Measurements from ENCODE around the gene FAT1. TPM values are rescaled to one million over a fixed set of nuclear protein-coding genes. Genes with fewer than 3 reads are reported as not detected.

Gene FAT1
- total RNA-seq, 4 donors from 2014 or later = 73.1 to 95.6 (median 76.5) TPM

DNA sequence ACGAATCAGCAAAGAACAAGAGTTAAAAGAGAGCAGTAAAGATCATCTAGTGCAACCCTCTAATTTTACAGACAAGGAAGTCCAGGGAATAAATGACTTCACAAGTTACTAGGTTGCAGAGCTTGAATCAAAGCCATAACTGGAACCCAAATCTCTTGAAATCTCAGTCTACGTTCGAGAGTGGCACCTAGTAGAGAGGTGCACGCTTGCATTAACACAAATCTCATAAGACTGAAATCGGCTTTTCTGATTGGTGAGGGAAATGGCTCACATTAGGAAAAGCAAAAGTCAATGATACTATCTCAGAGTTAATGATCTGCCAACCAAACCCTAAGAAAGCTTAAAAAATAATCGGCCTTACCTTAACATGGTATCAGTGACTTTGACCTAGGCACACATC lies 43.0 kb downstream of the FAT1 start:
- intact Hi-C loops (cut with DNase I) = no loop called here
- Histone ChIP-seq H3K27me3 (no peaks in the 10 kb centered on the region), H3K36me3 (no peaks in the 10 kb centered on the region), H3K27ac (no peak overlapping the region), H3K4me1 (peaks cover 31 to 42% of the 10 kb centered on the region in 2 donors), H3K9me3 (no peaks in the 10 kb centered on the region), H3K4me3 (replicated peaks in 1 of 3) (no peak overlapping the region)
- 86 to 89% methylated on average over 6 of the region's 6 CpGs for WGBS, 2 donors
- DNase-seq = no peak
- TF ChIP-seq POLR2A (IDR thresholded peaks at IDR 0.05) = no peak
- TF ChIP-seq, protein P1, sequence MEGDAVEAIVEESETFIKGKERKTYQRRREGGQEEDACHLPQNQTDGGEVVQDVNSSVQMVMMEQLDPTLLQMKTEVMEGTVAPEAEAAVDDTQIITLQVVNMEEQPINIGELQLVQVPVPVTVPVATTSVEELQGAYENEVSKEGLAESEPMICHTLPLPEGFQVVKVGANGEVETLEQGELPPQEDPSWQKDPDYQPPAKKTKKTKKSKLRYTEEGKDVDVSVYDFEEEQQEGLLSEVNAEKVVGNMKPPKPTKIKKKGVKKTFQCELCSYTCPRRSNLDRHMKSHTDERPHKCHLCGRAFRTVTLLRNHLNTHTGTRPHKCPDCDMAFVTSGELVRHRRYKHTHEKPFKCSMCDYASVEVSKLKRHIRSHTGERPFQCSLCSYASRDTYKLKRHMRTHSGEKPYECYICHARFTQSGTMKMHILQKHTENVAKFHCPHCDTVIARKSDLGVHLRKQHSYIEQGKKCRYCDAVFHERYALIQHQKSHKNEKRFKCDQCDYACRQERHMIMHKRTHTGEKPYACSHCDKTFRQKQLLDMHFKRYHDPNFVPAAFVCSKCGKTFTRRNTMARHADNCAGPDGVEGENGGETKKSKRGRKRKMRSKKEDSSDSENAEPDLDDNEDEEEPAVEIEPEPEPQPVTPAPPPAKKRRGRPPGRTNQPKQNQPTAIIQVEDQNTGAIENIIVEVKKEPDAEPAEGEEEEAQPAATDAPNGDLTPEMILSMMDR (IDR thresholded peaks at IDR 0.05) = no peak

DNA sequence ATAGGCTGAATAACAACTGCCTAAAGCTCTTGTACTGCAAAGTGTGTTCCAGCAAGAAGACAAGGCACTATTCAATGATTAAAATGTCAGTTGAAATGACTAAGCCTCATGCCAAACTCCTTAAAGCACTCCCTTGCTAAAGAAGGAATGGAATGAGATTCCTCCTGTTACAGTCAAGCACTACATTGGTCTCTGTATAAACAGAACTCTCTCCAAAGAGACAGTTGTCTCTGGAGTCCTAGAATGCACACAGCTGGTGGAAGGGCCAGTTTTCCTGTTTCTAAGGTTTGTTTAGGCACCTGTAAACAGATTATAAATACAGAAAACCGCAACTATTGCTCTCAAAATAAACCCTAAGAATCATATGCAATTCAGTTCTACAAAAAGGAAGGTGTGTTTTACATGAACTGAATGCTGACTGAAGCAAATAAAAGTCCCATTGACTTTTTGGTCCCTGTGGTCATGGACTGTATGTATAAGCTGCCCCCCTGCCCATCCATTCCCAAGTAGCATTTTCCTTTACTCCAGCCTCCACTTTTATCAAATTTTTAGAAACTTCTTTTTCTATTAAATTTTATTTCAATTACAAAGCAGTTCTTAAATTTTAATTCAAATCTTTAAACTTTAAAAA lies 47.0 kb downstream of the FAT1 start:
- Histone ChIP-seq H3K4me1 (peaks cover 16 to 17% of the 10 kb centered on the region in 2 donors), H3K36me3 (no peaks in the 10 kb centered on the region), H3K9me3 (no peaks in the 10 kb centered on the region), H3K27me3 (no peaks in the 10 kb centered on the region), H3K27ac (peak overlapping the region; percentile 67 to 86 (median 71)), H3K4me3 (replicated peaks in 1 of 3) (no peak overlapping the region)
- intact Hi-C loops (cut with DNase I) = no loop called here
- TF ChIP-seq POLR2A (IDR thresholded peaks at IDR 0.05) = peak in 1 of 2 donors; percentile 44
- TF ChIP-seq, protein P1 (IDR thresholded peaks at IDR 0.05) = no peak
- WGBS, 2 donors = 7 to 29% methylated on average over 1 of the region's 1 CpG
- no peak for DNase-seq

DNA sequence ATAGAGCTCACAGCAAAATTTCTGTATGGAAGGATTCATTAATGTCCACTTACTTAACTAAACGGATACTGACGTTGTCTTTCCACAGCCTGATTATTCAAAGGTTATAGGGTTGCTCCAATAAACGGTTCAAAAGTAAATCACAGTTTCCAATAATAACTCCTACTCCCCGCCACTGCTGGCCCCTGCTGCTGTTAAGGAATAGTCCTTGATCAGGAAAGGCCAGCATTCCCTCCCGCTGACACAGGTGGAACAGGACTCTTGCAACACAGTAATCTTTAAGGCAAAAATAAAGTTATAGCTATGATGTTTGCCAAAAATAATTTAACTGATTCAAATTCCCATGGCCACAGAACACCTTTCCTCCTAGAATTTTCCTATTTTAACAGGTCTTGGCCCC lies 53.9 kb downstream of the FAT1 start:
- intact Hi-C loops (cut with DNase I) = loop anchor here (5.0 kb wide), 1 partner anchor 48 kb away; no protein-coding TSS in a partner anchor
- no peaks in the 10 kb centered on the region for H3K27me3 ChIP-seq
- H3K9me3 ChIP-seq = no peaks in the 10 kb centered on the region
- DNase-seq = no peak
- TF ChIP-seq, protein P1 (IDR thresholded peaks at IDR 0.05) = no peak
- no peak for TF ChIP-seq POLR2A (IDR thresholded peaks at IDR 0.05)
- H3K4me1 ChIP-seq = peaks cover 0 to 4% of the 10 kb centered on the region in 2 donors
- WGBS, 2 donors = 32% methylated on average over 5 of the region's 5 CpGs
- H3K27ac ChIP-seq = no peak overlapping the region
- H3K36me3 ChIP-seq = no peaks in the 10 kb centered on the region
- H3K4me3 ChIP-seq (replicated peaks in 1 of 3) = no peak overlapping the region

DNA sequence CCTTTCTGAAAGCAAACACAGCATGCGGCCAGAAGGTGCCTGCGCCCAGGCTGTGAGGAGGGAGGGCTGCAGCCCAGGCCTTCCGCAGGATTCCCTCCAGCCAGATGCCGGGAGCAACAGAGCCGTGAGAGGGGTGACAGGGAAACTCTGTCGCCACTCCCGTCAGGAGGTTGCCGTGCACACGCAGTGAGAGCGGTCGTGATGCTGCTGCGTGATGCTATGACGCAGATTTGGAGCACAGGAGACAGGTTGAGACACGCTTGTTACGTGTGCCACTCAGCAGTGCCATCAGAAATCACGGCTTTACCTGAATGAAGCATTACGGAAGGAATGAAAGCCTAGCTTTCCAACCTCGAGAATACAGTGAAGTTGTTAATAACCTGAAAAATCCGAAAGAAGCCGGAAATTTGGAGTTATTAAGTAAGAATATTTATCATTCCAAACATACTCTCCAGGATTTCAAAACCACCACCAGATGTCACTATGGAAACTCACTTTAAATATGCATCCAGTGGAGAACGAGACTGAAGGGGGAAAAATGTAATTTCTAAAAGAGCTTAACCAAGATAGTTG lies 54.4 kb downstream of the FAT1 start:
- DNase-seq = no peak
- TF ChIP-seq POLR2A (IDR thresholded peaks at IDR 0.05) = no peak
- TF ChIP-seq, protein P1 (IDR thresholded peaks at IDR 0.05) = peak in 5 of 6 experiments; percentile 32 to 62 (median 57)
- WGBS, 2 donors = 56% methylated on average over 21 of the region's 21 CpGs
- Histone ChIP-seq H3K9me3 (no peaks in the 10 kb centered on the region), H3K27ac (no peak overlapping the region), H3K4me3 (replicated peaks in 1 of 3) (no peak overlapping the region), H3K27me3 (no peaks in the 10 kb centered on the region), H3K36me3 (no peaks in the 10 kb centered on the region), H3K4me1 (peaks cover 0 to 4% of the 10 kb centered on the region in 2 donors)
- intact Hi-C loops (cut with DNase I) = loop anchor here (5.0 kb wide), 1 partner anchor 48 kb away; no protein-coding TSS in a partner anchor

DNA sequence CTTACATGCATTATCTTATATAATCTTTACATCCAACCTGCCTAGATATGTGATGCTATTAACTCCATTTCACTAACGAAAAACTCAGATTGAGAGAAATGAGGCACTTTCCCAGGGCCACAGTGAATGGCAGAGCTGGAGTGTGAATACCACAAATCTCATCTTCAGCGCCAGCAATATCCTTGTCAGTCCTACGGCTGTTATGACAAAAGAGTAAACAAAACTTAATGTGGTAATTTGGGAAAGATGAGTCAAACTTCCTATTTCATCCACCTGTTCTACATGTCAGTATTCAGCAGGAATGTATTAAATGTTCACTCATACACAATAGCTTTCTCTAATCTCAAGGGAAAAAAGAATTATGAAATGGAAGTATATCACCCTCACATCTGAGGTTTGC lies 56.9 kb downstream of the FAT1 start:
- 61 to 71% methylated on average over 3 of the region's 3 CpGs for WGBS, 2 donors
- no peak overlapping the region for H3K4me3 ChIP-seq (replicated peaks in 1 of 3)
- H3K36me3 ChIP-seq = no peaks in the 10 kb centered on the region
- no peaks in the 10 kb centered on the region for H3K9me3 ChIP-seq
- no peaks in the 10 kb centered on the region for H3K27me3 ChIP-seq
- peaks cover 0 to 4% of the 10 kb centered on the region in 2 donors for H3K4me1 ChIP-seq
- H3K27ac ChIP-seq = no peak overlapping the region
- no peak for DNase-seq
- intact Hi-C loops (cut with DNase I) = loop anchor here (5.0 kb wide), 1 partner anchor 51 kb away; no protein-coding TSS in a partner anchor
- TF ChIP-seq POLR2A (IDR thresholded peaks at IDR 0.05) = no peak
- TF ChIP-seq, protein P1 (IDR thresholded peaks at IDR 0.05) = no peak

Measured in thyroid gland (tissue), 4 donors.